Measurements from ENCODE around the gene CEP83. TPM values are rescaled to one million over a fixed set of nuclear protein-coding genes. Genes with fewer than 3 reads are reported as not detected.

The CEP83 gene
- total and polyA plus RNA-seq, 12 donors, result 4.2 to 20.5 (median 10.2) TPM

- H3K27me3 ChIP-seq, result no peaks in the 10 kb centered on the region
- peak overlapping the region in 5 of 10 donors; percentile 13 to 92 (median 72) for H3K27ac ChIP-seq
- ATAC-seq (no peak), DNase-seq (no peak)
- intact Hi-C loops (cut with DNase I), result loop anchor here in 1 of 10 donors (10.0 kb wide), 1 partner anchor 121 kb away; the partner anchor contains the start of gene PLXNC1
- H3K36me3 ChIP-seq, result peaks cover 0 to 20% (median 0%) of the 10 kb centered on the region in 9 donors
- H3K9me3 ChIP-seq, result no peaks in the 10 kb centered on the region
- H3K4me1 ChIP-seq, result peaks cover 0 to 78% (median 43%) of the 10 kb centered on the region in 9 donors
- H3K4me3 ChIP-seq, result no peak overlapping the region
- WGBS, 2 donors, result 57 to 61% methylated on average over 7 of the region's 7 CpGs
- TF ChIP-seq CTCF (IDR thresholded peaks at IDR 0.05), result no peak
Observed at GRCh38 chr12:94265539-94265938, 194.1 kb downstream of the CEP83 start.

GRCh38 chr12:94264736-94265485 is 194.8 kb downstream of the CEP83 start:
- peaks cover 0 to 80% (median 45%) of the 10 kb centered on the region in 9 donors for H3K4me1 ChIP-seq
- H3K4me3 ChIP-seq, result no peak overlapping the region
- H3K27me3 ChIP-seq, result no peaks in the 10 kb centered on the region
- peak overlapping the region in 7 of 10 donors; percentile 15 to 92 (median 86) for H3K27ac ChIP-seq
- no peak for TF ChIP-seq CTCF (IDR thresholded peaks at IDR 0.05)
- WGBS, 2 donors, result 80 to 82% methylated on average over 19 of the region's 19 CpGs
- H3K9me3 ChIP-seq, result no peaks in the 10 kb centered on the region
- no peak for DNase-seq
- H3K36me3 ChIP-seq, result peaks cover 0 to 26% (median 0%) of the 10 kb centered on the region in 9 donors
- no peak for ATAC-seq
- intact Hi-C loops (cut with DNase I), result loop anchor here in 1 of 10 donors (10.0 kb wide), 1 partner anchor 120 kb away; the partner anchor contains the start of gene PLXNC1

GRCh38 chr12:94263905-94264561 is 195.6 kb downstream of the CEP83 start:
- Histone ChIP-seq H3K4me3 (no peak overlapping the region), H3K27ac (peak overlapping the region in 7 of 10 donors; percentile 15 to 94 (median 88)), H3K27me3 (no peaks in the 10 kb centered on the region), H3K36me3 (peaks cover 0 to 31% (median 0%) of the 10 kb centered on the region in 9 donors), H3K9me3 (no peaks in the 10 kb centered on the region), H3K4me1 (peaks cover 0 to 80% (median 45%) of the 10 kb centered on the region in 9 donors)
- intact Hi-C loops (cut with DNase I), result loop anchor here in 1 of 10 donors (10.0 kb wide), 1 partner anchor 119 kb away; the partner anchor contains the start of gene PLXNC1
- no peak for ATAC-seq
- DNase-seq, result no peak
- WGBS, 2 donors, result 56 to 57% methylated on average over 20 of the region's 20 CpGs
- no peak for TF ChIP-seq CTCF (IDR thresholded peaks at IDR 0.05)

Data from heart right ventricle (tissue), 16 donors.